Neural cell (in vitro differentiated cells): ENCODE results near the gene TSPAN18. TPM values are rescaled to one million over a fixed set of nuclear protein-coding genes. Genes with fewer than 3 reads are reported as not detected.

Experiments used
- H2AFZ ChIP-seq: fragments of 200-600, 300-800 bp; sonication (generic), shearing (Covaris generic); 2 replicates; pipeline ENCODE4 v1.6.0; 2014; ENCODE audit warnings: low read depth, mild to moderate bottlenecking, antibody characterized with exemption, low read length, moderate library complexity
- H3F3A ChIP-seq: fragments of 200-600 bp; shearing (Covaris generic); 2 replicates; pipeline ENCODE4 v1.6.1; 2016; ENCODE audit warnings: mild to moderate bottlenecking, moderate library complexity, mixed read lengths, antibody characterized with exemption, low read length; ENCODE audit not compliant: insufficient read depth, poor library complexity, severe bottlenecking
- H3K27ac ChIP-seq: fragments of 200-600, 300-800 bp; sonication (generic), shearing (Covaris generic); 2 replicates; pipeline ENCODE4 v1.5.1; 2014; ENCODE audit warnings: mild to moderate bottlenecking, low read length, moderate library complexity
- H3K27me3 ChIP-seq: fragments of 300-800, 200-600 bp; sonication (generic), shearing (Covaris generic); 2 replicates; pipeline ENCODE4 v1.6.0; 2014; ENCODE audit warnings: mild to moderate bottlenecking, low read depth, low read length, moderate library complexity; ENCODE audit not compliant: insufficient read depth
- H3K36me3 ChIP-seq: fragments of 300-800, 200-600 bp; sonication (generic), shearing (Covaris generic); 2 replicates; pipeline ENCODE4 v1.5.1; 2014; ENCODE audit warnings: mild to moderate bottlenecking, antibody characterized with exemption, low read length, moderate library complexity; ENCODE audit not compliant: insufficient read depth
- H3K4me2 ChIP-seq: fragments of 300-800, 200-600 bp; sonication (generic), shearing (Covaris generic); 2 replicates; pipeline ENCODE4 v1.6.0; 2014; ENCODE audit warnings: mild to moderate bottlenecking, low read length
- H3K4me3 ChIP-seq: fragments of 300-800, 200-600 bp; sonication (generic), shearing (Covaris generic); 2 replicates; pipeline ENCODE4 v1.5.1; 2014; ENCODE audit warnings: mild to moderate bottlenecking, low read length, moderate library complexity
- H3K79me2 ChIP-seq: fragments of 200-600 bp; shearing (Covaris generic); replicated peaks from 2 replicates; pipeline ENCODE4 v1.6.0; 2014; ENCODE audit warnings: mild to moderate bottlenecking, low read length, moderate library complexity; ENCODE audit not compliant: insufficient read depth
- H3K9ac ChIP-seq: fragments of 300-800, 200-600 bp; sonication (generic), shearing (Covaris generic); 2 replicates; pipeline ENCODE4 v1.6.1; 2016; ENCODE audit warnings: mild to moderate bottlenecking, low read length, mixed read lengths
- H3K9me2 ChIP-seq: fragments of 200-600 bp; shearing (Covaris generic); 2 replicates; pipeline ENCODE4 v1.6.1; 2016; ENCODE audit warnings: mild to moderate bottlenecking, low read length, mixed read lengths; ENCODE audit not compliant: insufficient read depth
- H3K9me3 ChIP-seq: fragments of 200-600, 300-800 bp; sonication (generic), shearing (Covaris generic); 2 replicates; pipeline ENCODE4 v1.6.1; 2016; ENCODE audit warnings: mild to moderate bottlenecking, mixed run types, low read length, moderate library complexity, mixed read lengths
- H4K20me1 ChIP-seq: fragments of 200-600 bp; shearing (Covaris generic); 2 replicates; pipeline ENCODE4 v1.6.1; 2016; ENCODE audit warnings: mild to moderate bottlenecking, mixed run types; ENCODE audit not compliant: insufficient read depth
- CTCF ChIP-seq: fragments of 450-650 bp; IDR thresholded peaks from 2 replicates; pipeline ENCODE4 v1.5.1; 2014; ENCODE audit warnings: antibody characterized with exemption, mild to moderate bottlenecking, moderate library complexity; ENCODE audit not compliant: poor library complexity, severe bottlenecking
- EP300 ChIP-seq: fragments of 450-650 bp; conservative IDR thresholded peaks from 2 replicates; pipeline ENCODE4 v1.6.1; 2014; ENCODE audit warnings: antibody characterized with exemption, mild to moderate bottlenecking, moderate library complexity; ENCODE audit not compliant: poor library complexity, severe bottlenecking
- EZH2 ChIP-seq: fragments of 200-600, 300-800 bp; shearing (Covaris generic), sonication (generic); IDR thresholded peaks from 2 replicates; pipeline ENCODE4 v1.6.1; 2014; ENCODE audit warnings: antibody characterized with exemption, low read length, borderline replicate concordance, mild to moderate bottlenecking; ENCODE audit not compliant: insufficient read depth, poor library complexity, severe bottlenecking
- MXI1 ChIP-seq: fragments of 450-650 bp; conservative IDR thresholded peaks from 2 replicates; pipeline ENCODE4 v1.6.1; 2014; ENCODE audit warnings: antibody characterized with exemption, mild to moderate bottlenecking; ENCODE audit not compliant: poor library complexity, severe bottlenecking
- POLR2AphosphoS5 ChIP-seq: IDR thresholded peaks from 2 replicates; pipeline ENCODE4 v1.6.1; 2012
- RAD21 ChIP-seq: fragments of 450-650 bp; conservative IDR thresholded peaks from 2 replicates; pipeline ENCODE4 v1.6.1; 2014; ENCODE audit warnings: antibody characterized with exemption, mild to moderate bottlenecking, moderate library complexity
- REST ChIP-seq: IDR thresholded peaks from 2 replicates; pipeline ENCODE4 v1.6.1; 2012; ENCODE audit warnings: borderline replicate concordance
- SMC3 ChIP-seq: fragments of 450-650 bp; conservative IDR thresholded peaks from 2 replicates; pipeline ENCODE4 v1.6.1; 2014; ENCODE audit warnings: antibody characterized with exemption, mild to moderate bottlenecking, moderate library complexity; ENCODE audit not compliant: poor library complexity
- TAF1 ChIP-seq: IDR thresholded peaks from 2 replicates; pipeline ENCODE4 v1.6.1; 2012; ENCODE audit warnings: low read depth
- polyA plus RNA-seq: library from polyadenylated mRNA; depleted of rRNA; stranded (reverse); fragments of >200 nt; gene quantifications from 2 replicates; pipeline ENCODE4 v1.2.3, GENCODE V29; 2014

The TSPAN18 gene
- polyA plus RNA-seq, 1 donor from 2014 or later: 8.4 TPM

- no peak overlapping the region for H3K4me2 ChIP-seq
- no peaks in the 10 kb centered on the region for H3K9me3 ChIP-seq
- H4K20me1 ChIP-seq: no peaks in the 10 kb centered on the region
- TF ChIP-seq MXI1 (no peak), TAF1 (no peak), EZH2 (no peak), RAD21 (no peak), POLR2AphosphoS5 (no peak), REST (no peak), CTCF (no peak), EP300 (no peak), SMC3 (no peak)
- H3K79me2 ChIP-seq: peaks cover 37% of the 10 kb centered on the region
- peak overlapping the region; percentile 61 for H3K9ac ChIP-seq
- H2AFZ ChIP-seq: no peak overlapping the region
- no peaks in the 10 kb centered on the region for H3K36me3 ChIP-seq
- H3F3A ChIP-seq: no peaks in the 10 kb centered on the region
- no peaks in the 10 kb centered on the region for H3K27me3 ChIP-seq
- peak overlapping the region; percentile 99 for H3K27ac ChIP-seq
- H3K4me3 ChIP-seq: no peak overlapping the region
- no peaks in the 10 kb centered on the region for H3K9me2 ChIP-seq
Observed at GRCh38 chr11:44787981-44788380, 61.2 kb downstream of the TSPAN18 start.

GRCh38 chr11:44788536-44789261 lies 61.9 kb downstream of the TSPAN18 start:
- Histone ChIP-seq H2AFZ (peak overlapping the region; percentile 13), H3F3A (no peaks in the 10 kb centered on the region), H3K9me3 (no peaks in the 10 kb centered on the region), H3K27ac (peak overlapping the region; percentile 99), H3K4me3 (peak overlapping the region; percentile 33), H3K9ac (peak overlapping the region; percentile 61), H3K4me2 (peak overlapping the region; percentile 7), H3K27me3 (no peaks in the 10 kb centered on the region), H4K20me1 (no peaks in the 10 kb centered on the region), H3K79me2 (peaks cover 40% of the 10 kb centered on the region), H3K9me2 (no peaks in the 10 kb centered on the region), H3K36me3 (no peaks in the 10 kb centered on the region)
- TF ChIP-seq POLR2AphosphoS5 (peak; percentile 63), MXI1 (peak; percentile 70), RAD21 (peak; percentile 39), SMC3 (peak; percentile 41), EZH2 (no peak), EP300 (peak; percentile 52), CTCF (no peak), REST (peak; percentile 91), TAF1 (no peak)
